Chondrocyte (in vitro differentiated cells): ENCODE data around the gene PAX6. TPM values are rescaled to one million over a fixed set of nuclear protein-coding genes. Genes with fewer than 3 reads are reported as not detected.

ENCODE experiments used
- DNase-seq: peaks from one replicate; pipeline ENCODE4 v3.0.0; 2021; ENCODE audit warnings: mixed read lengths, low spot score
- H3K27ac Mint-ChIP-seq: one replicate; pipeline ENCODE4 v1.8.0; 2021; ENCODE audit warnings: mild to moderate bottlenecking, moderate library complexity, mixed read lengths; ENCODE audit not compliant: unreplicated experiment
- H3K27me3 Mint-ChIP-seq: 2 replicates; pipeline ENCODE4 v1.8.0; 2021; ENCODE audit warnings: low read depth, mixed read lengths
- H3K36me3 Mint-ChIP-seq: 2 replicates; pipeline ENCODE4 v1.8.0; 2021; ENCODE audit warnings: low read depth, mixed read lengths
- H3K4me1 Mint-ChIP-seq: 2 replicates; pipeline ENCODE4 v1.8.0; 2021; ENCODE audit warnings: low read depth, mild to moderate bottlenecking, mixed read lengths
- H3K4me3 Mint-ChIP-seq: one replicate; pipeline ENCODE4 v1.8.0; 2021; ENCODE audit warnings: mild to moderate bottlenecking, moderate library complexity, mixed read lengths; ENCODE audit not compliant: unreplicated experiment
- H3K9me3 Mint-ChIP-seq: 2 replicates; pipeline ENCODE4 v1.8.0; 2021; ENCODE audit warnings: low read depth, mixed read lengths
- CTCF ChIP-seq: fragments of 200-600 bp; sonication (generic); IDR thresholded peaks from 2 replicates; pipeline ENCODE4 v1.5.0; 2021; ENCODE audit warnings: antibody characterized with exemption, mild to moderate bottlenecking, moderate library complexity
- total RNA-seq: library from RNA; stranded (reverse); gene quantifications from 3 replicates; pipeline ENCODE4 v1.2.1, GENCODE V29; 2021

The PAX6 gene
- total RNA-seq, 1 donor from 2014 or later, result not detected

- Mint-ChIP-seq H3K4me3 (no peak overlapping the region), H3K9me3 (no peaks in the 10 kb centered on the region), H3K27ac (no peak overlapping the region), H3K27me3 (no peaks in the 10 kb centered on the region), H3K4me1 (no peaks in the 10 kb centered on the region), H3K36me3 (no peaks in the 10 kb centered on the region)
- TF ChIP-seq CTCF, result no peak
- no peak for DNase-seq
Observed at GRCh38 chr11:31767685-31768084, 43.4 kb downstream of the PAX6 start.

- Mint-ChIP-seq H3K4me3 (no peak overlapping the region), H3K36me3 (no peaks in the 10 kb centered on the region), H3K27ac (no peak overlapping the region), H3K27me3 (no peaks in the 10 kb centered on the region), H3K9me3 (no peaks in the 10 kb centered on the region), H3K4me1 (no peaks in the 10 kb centered on the region)
- no peak for DNase-seq
- TF ChIP-seq CTCF, result no peak
Observed at GRCh38 chr11:31767066-31767465, 44.1 kb downstream of the PAX6 start.

GRCh38 chr11:31764766-31765165, 46.4 kb downstream of the PAX6 start:
- no peak for DNase-seq
- no peak for TF ChIP-seq CTCF
- Mint-ChIP-seq H3K9me3 (no peaks in the 10 kb centered on the region), H3K27me3 (no peaks in the 10 kb centered on the region), H3K36me3 (no peaks in the 10 kb centered on the region), H3K4me3 (no peak overlapping the region), H3K27ac (no peak overlapping the region), H3K4me1 (no peaks in the 10 kb centered on the region)

- no peaks in the 10 kb centered on the region for H3K36me3 Mint-ChIP-seq
Observed at GRCh38 chr11:31764261-31764660, 46.9 kb downstream of the PAX6 start.

GRCh38 chr11:31763296-31763695, 47.8 kb downstream of the PAX6 start:
- Mint-ChIP-seq H3K4me3 (no peak overlapping the region), H3K27ac (no peak overlapping the region), H3K27me3 (no peaks in the 10 kb centered on the region), H3K36me3 (no peaks in the 10 kb centered on the region), H3K4me1 (no peaks in the 10 kb centered on the region), H3K9me3 (no peaks in the 10 kb centered on the region)
- DNase-seq, result no peak
- no peak for TF ChIP-seq CTCF

More at GRCh38 chr11:31764261-31764660, 46.9 kb downstream of the PAX6 start:
- Mint-ChIP-seq H3K27me3 (no peaks in the 10 kb centered on the region), H3K27ac (no peak overlapping the region), H3K4me3 (no peak overlapping the region), H3K9me3 (no peaks in the 10 kb centered on the region), H3K4me1 (no peaks in the 10 kb centered on the region)
- no peak for DNase-seq
- TF ChIP-seq CTCF, result no peak
